GM18499 (cell line): Measurements from ENCODE around the gene HLF.

Experiments
- ATAC-seq: cut with Tn5 transposase; IDR thresholded peaks from one replicate; pipeline ENCODE4 v1.9.1; 2021; ENCODE audit warnings: moderate number of reproducible peaks; ENCODE audit not compliant: insufficient read depth, unreplicated experiment

HLF gene

DNA sequence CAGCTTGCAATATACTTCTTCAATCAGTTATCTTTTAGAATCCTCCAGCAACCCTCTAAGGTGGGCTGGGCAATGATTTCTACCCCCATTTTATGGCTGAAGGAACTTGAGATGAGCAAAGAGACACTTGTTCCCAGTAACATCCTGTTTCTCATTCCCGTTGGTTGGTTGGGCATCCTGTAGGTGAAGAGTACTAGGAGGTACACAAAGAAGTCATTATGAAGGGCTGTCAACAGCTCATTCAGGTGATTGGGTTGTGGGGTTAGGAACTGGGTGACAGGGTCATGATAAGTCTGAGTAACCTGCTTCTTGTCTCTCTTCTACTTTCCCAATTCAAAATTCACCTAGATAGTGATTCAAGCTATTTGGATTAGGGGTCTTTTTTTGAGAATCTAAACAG lies 80.4 kb downstream of the HLF start:
- ATAC-seq: no peak

DNA sequence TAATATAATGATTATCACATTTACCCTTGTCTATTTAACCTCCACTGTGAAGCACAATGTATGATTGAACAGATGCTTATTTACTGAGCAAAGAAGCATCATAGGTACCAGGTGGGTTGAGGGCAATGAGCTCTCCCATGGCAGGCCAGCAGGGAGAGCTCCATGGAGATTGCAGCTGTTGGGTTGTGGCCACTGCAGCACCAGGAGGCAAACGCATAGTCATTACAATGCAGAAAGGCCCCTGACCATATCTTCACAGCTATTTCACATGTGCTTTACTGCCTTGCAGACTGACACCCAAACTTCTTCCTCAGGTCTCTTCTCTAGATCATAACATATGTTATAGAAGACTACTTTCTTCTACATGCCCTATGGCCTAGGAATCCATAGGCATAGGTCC lies 81.9 kb downstream of the HLF start:
- ATAC-seq: no peak

DNA sequence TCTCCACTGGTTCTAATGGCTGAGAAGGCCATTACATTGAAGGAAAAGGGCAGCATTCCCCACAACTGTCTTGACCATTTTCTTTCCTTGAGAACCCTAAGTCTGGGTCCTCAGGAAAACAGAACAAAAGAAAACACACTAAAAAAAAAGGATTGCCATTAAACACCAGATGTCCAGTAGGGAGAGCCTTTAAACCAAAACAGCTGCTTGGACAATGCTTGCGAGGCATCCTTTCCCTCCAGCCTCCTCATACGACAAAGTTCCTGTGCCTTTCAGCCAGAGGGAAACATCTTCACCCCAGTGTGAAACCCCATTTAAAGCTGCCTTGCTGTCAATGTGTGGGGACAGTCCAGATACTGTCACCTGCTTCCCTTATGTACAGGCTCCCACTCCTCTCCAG lies 82.6 kb downstream of the HLF start:
- no peak for ATAC-seq

GRCh38 chr17:55348749-55349354 lies 84.1 kb downstream of the HLF start:
- no peak for ATAC-seq

GRCh38 chr17:55350825-55351205 lies 86.1 kb downstream of the HLF start:
- ATAC-seq: no peak

DNA sequence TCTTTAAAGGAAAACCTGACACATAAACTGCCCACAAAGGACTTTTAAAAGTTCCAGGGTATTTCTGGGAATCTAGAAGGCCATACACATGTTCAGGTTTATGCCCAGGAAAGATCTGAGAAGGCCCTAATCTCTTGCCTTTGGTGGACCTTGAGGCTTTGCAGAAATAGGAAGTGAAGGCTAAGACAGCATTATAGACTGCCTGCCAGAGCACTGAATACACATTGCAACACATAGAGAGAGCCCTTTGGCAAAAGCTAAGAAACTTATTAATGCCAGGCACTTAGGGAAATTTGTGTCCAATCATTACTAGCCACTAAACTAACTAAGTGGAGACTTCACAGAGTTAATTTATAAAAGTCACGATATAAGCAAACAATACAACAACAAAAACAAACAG lies 86.5 kb downstream of the HLF start:
- no peak for ATAC-seq

DNA sequence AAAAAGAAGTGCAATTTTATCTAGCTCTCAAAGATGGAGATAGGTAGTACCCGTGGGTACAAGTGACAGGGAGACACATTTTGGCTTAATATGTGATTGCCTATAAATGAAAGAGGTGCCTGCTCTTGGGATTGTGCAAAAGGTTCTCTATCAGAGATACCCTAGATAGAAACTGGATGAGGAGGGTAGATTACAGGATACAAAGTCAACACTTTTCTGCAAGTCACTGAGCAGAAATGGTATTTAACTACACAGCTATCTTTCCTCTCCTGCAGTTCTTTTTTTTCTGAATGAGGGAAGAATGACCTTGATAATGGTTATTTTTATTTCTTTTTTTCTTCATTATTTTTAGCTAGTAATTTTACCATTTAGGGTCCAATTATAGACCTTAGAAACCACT lies 89.2 kb downstream of the HLF start:
- ATAC-seq: no peak

DNA sequence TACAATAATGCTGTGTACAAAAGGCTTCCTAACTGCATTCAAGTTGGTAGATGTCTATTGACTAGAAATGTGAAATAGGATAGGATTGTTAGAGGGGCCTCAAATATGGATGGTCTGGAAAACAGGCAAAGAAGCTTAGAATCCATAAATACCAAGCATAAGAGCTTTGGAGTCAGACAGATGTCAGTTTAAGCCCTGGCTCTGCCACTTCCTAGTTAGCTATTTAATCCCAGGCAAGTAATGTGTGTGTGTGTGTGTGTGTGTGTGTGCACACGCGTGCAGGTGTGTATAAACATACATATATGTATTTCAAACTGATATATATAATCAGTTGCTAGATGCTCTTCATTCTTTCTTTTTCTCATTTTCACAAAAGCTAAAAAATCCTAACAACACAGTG lies 90.2 kb downstream of the HLF start:
- ATAC-seq: no peak

DNA sequence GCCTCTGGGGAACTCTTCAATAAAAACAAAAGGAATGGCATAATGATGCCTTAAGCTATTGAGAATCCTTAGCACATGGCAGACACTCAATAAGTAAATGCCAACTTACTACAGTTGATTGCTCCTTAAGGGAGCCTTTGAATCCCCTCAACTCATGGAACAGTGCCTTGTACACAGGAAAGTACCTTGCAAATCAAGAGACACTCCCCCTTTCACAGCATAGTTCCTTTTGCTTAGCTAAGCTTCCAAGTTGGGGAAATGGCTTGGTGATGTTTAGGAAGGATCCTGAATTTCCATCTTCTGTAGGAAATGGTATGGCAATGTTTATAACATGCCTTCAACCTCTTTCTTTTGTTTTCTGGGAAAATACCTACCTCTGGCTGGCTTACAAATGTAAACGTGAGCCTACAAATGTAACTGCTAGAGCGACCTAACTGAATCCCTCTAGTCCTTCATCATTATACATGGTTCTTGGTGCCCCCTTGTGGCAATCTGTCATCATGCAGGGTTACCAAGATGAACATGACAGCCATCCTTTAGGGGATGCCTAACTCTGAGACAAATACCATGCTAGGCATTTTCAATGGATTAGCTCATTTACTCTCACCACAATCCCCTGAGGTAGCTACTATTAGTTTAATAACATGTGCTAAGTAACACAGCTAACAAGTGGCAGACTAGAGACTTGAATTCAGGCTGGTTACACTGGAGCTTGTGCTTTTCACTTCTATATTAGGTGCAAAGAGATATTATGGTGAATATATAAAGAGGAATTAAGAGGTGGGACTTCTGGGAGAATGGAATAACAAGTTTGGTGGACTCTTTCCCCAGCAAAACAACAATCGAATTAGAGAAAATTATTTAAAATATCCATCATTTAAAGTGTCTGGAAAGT lies 91.9 kb downstream of the HLF start:
- peak; percentile 84 for ATAC-seq

DNA sequence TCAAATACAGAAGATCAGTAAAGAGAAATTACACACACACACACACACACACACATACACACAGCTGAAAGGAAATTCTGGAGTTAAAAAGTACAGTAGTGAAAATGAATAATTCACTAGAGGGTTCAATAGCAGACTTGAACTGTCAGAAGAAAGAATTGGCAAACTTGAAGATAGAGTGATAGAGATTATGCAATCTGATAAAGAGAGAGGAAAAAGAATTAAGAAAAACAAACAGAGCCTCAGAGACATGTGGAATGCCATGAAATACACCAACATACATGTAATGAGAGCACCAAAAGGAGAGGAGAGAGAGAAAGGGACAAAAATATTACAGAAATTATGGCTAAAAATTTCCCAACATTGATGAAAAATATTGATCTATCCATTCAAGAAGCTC lies 96.2 kb downstream of the HLF start:
- no peak for ATAC-seq

DNA sequence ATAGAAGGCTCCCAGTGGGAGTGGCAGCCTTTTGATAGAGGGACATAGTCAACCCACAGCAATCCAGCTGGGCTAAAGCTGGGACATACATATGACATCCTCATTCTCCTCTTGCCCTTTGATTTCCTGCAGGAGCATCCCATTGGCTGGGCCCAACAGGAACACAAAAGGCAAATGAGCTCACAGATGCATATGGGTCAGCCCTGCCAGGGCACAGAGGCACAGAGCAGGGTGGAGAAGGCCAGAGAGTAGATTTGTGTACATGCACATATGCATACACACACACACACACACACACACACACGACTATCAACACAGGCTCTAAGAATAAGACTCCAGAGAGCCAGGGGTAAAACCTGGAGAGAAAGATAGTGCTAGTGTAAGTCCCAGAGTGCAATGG lies 98.3 kb downstream of the HLF start:
- ATAC-seq: no peak

- no peak for ATAC-seq
Measured at GRCh38 chr17:55366020-55366481, 101.3 kb downstream of the HLF start.

- ATAC-seq: no peak
Measured at GRCh38 chr17:55368706-55369105, 103.9 kb downstream of the HLF start.
